T-helper 1 cell treated with Interleukin-12 subunit alpha and Interleukin-12 subunit beta and Interleukin-4 antibody, amounts not matched to agents 30 ng/mL and 1 ng/mL, for 36 hours (primary cell): Measurements from ENCODE around the gene CST9L. TPM values are rescaled to one million over a fixed set of nuclear protein-coding genes. Genes with fewer than 3 reads are reported as not detected.

Experiments
- intact Hi-C: fragments of 100-400 bp; cut with micrococcal nuclease; formaldehyde crosslinking; loops from one replicate; pipeline ENCODE4 v1.15.1; 2024
- total RNA-seq: library from RNA; stranded (reverse); gene quantifications from 2 replicates; pipeline ENCODE4 v1.2.3, GENCODE V29; 2022

The CST9L gene, protein sequence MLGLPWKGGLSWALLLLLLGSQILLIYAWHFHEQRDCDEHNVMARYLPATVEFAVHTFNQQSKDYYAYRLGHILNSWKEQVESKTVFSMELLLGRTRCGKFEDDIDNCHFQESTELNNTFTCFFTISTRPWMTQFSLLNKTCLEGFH
- not detected in 2 replicates for total RNA-seq

GRCh38 chr20:23568320-23568970 lies at the start of gene CST9L:
Gene CST9L, minus strand, starts transcription at chr20:23568484. Its CDS starts 34 bp downstream, at chr20:23568450.
- intact Hi-C loops = no loop called here

DNA sequence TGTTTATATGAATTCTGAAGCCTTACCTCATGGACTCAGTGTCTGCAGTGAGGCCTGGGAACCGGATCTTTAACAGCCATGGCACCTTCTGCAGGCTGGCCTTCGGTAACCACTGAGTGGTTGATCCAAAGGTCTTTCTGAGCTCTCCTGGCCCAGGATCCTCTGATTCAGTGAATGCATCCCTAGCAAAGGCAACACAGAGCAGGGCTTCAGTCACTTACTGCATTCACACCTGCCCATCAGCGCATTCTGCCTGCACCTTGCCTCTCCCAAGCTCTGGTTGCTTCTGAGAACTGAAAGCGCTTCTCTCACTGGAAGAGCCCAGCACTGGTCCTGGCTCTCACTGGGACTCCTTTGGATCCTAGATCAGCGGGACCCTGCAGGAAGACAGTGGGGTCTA lies 45.9 kb upstream of the CST9L start:
- intact Hi-C loops = no loop called here

DNA sequence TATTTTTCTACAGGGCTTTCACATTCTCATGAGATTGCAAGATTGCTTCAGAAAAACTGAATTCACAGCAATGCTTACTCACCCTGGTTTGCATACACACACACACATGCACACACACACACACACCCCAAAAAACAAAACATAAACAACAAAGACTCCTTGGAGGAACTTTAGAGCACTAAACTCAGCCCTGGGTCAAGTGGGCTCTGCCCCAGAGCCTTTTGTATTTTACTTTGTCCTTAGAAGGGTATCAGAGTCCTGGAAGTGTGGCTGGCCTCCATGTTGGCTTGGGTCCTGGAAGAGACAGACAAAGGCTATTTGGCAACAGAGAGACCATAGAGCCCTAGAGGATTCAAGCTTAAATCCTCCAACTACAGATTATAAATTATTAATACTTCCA lies 45.4 kb upstream of the CST9L start:
- intact Hi-C loops = no loop called here

DNA sequence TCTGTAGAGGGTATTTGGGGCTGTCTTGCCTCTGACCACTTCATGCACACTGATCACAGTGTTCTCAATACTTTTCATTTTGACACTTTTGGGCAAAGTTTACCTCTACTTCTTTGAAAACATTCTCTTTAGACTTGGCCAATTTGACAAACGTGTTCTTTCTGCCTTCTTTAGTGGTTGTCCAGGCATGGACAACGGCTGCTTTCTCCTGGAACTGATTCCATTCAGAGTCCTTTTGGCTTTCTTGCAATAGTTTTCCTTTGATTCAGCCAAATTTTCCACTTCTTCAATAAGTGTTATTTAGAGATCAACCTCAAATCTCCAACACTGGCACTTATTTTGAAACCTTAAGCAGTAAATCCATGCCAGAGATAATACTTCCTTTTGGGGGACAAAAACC lies 44.1 kb upstream of the CST9L start:
- intact Hi-C loops = no loop called here

DNA sequence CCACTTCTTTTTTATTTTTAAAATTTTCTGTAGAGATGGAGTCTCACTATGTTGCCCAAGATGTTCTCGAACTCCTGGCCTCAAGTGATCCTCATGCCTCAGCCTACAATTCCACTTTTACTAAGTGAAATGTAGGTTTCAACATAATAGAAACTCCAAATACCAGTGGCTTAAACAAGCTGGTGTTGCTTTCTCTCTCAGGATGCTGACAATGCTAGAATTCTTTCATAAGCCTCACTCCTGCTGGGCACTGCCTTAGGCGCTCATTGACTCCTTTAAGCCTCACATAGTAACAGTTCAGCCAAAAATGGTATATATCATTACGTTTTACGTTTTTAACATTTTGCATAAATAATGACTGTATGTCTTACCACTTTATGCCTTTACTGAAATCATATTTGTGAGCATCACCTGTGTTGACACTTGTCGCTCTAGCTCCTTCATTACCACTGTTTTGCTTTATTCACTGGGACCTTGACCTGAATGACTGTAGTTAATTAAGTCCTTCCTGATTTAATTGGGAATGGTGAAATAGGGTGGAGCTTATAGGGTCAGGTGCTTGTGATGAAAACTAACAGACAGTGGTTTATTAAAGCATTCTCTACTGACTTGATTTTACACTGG lies 41.3 kb upstream of the CST9L start:
- intact Hi-C loops = no loop called here

DNA sequence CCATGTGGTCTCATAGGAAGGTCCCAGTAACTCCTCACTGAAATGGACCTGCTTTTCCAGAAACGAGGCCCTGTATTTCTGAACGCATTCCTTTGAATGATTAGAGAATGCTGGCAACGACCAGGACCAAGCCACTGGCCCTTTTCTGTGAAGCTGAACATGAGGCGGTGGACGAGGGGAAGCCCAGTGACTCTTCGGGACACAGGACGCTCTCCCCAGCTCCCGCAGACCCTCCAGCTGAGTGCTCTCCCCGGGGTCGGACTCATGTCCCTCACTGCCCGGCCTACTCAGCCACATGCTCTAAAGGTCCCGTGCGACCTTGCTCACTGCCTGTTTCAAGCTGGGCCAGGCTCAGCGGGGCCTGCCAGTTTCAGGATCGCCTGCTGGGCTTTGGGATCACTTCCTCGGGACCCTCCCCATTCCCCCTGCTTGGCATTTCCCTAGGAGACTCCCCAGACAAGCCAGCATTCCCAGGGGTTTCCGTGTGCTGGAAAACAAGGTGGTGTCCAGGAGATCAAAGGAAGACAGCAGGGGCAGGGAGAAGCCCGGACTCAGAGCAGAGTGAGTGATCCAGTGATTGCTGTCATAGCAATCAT lies 40.1 kb upstream of the CST9L start:
- intact Hi-C loops = no loop called here

DNA sequence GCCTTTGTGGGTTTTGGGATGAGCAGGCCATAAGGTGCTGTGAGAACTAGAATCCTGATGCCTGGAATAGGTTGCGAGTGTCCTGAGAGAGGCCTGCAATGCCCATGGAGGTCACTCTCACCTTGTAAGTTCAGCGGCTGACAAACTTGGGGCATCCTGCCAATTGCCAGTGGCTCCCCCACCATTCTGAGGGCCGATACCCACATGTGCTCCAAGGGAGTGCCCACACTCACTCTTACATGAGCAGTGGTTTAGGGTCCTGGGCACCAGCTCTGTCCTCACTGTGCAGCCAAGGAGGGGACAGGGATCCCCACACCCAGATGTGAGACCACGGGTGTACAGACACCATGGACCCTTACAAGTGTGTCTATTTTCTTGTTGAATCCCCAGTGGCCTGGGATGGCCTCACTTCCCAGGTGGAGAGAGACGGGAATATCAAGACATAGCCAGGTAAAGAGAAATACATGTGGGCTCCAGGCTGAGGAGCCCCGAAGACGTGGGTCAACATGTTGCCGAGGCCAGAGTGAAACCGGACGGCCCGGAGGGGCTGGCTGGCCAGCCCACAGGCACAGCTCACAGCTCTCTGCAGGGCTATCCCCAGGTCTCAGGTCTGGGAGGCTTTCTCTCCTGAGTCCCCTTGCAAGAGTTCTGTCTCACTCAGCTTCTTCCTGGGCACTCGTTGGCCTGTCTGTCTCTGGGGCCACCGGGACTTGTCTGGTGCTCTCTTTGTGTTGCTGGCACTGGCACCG lies 39.4 kb upstream of the CST9L start:
- intact Hi-C loops = no loop called here

DNA sequence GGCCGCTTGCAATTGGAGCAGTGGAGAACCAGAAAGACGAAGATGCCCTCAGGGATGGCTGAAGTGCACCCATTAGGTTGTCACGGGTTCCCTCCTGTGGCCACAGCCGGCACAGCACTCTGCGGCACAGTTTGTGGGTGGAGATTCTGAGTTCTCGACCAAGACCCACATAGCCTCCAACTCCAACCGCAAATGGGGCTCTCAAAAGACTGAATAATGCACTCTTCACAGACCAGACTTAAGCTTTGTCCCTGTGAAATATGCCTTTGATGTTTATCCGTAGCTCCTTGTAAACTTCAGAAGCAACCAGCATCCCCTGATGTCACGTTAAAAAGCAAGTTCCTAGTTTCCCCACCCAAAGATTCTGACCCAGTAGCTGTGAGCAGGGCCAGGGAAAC lies 38.4 kb upstream of the CST9L start:
- intact Hi-C loops = loop anchor here (1.0 kb wide), 4 partner anchors 164 to 915 kb away; no protein-coding TSS in a partner anchor

DNA sequence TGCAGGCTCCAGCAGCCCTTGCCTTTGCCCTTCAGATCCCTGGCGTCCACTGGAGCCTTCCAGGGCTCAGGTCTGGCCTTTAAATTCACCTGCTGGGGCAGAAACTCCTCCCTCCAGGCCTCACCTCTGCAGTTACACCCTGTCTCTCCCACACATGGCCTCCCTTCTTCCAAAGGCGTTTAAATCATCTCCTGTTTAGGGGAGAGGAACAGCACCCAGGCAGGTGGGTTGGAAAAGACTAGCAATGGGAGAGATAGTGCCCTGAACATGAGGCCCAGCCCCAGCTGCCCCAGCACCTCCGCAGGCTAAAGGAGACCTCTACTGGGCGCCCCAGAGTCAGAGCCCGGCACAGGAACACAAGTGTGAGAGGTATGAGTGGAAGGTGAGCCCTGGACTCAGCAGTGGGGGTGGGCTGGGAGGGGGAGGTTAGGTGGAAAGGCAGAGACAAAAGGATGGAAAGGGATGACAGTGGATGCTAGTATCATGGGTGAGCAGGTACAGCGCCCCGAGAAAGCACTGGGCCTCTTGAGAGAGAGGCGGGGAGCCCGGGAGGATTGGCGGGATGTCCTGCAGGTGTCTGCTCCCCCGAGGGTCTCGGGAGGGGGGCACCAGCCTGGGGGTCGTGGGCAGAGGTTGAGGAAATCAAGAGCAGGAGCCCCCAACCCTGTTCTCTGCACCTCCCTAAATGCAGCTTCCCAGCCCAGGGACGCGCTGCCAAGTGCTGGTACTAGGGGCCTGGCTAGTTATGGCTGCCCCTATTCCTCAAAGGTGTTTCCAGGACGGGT lies 37.8 kb upstream of the CST9L start, which contains the start of gene CST9:
Gene CST9 (minus strand): TSS at position 51 of the 785 bp plus-strand sequence. CDS start 53 bp downstream, outside the sequence.
- intact Hi-C loops = loop anchor here (1.0 kb wide), 4 partner anchors 164 to 915 kb away; no protein-coding TSS in a partner anchor

- intact Hi-C loops = no loop called here
Observed at GRCh38 chr20:23604306-23604705, 36.0 kb upstream of the CST9L start.

GRCh38 chr20:23603321-23603720 lies 35.0 kb upstream of the CST9L start:
- intact Hi-C loops = no loop called here

DNA sequence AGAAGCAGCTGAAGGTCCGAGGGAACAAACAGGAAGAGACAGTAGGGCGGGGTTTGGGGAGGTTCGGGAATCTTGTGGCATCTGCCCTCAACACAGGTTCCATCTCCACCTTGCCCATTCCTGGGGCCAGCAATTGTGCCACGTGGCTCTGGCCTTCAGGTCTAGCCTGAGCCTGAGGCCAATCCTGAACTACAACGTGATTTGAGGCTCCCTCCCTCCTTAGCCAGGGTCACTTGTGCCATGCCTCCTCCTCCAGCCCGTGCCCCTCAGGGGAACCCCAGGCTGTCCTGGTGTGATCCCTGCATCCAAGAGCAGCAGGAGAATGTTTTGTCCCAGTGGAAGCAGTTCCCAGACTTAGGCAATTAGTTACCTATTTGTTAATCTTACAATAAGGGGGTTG lies 34.4 kb upstream of the CST9L start:
- intact Hi-C loops = no loop called here

GRCh38 chr20:23602241-23602640 lies 34.0 kb upstream of the CST9L start:
- intact Hi-C loops = no loop called here

DNA sequence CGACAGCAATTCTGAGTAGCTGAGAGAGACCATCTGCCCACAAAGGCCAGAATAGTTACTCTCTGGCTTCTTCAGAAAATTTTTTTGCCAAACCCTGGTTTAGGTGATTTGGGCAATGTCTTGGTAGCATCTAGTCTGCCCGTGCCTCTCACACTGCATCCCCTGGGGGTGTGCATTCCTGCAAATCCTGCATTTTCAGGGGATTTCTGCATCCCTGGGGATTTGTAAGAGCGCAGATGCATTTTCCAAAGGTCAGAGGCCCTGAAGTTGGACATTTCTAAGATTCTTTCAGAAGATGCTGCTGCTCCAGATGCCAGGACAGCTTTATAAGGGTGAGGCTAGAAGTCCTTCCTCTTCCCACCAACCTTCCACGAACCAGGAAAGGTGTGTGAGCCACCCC lies 33.4 kb upstream of the CST9L start:
- intact Hi-C loops = no loop called here

DNA sequence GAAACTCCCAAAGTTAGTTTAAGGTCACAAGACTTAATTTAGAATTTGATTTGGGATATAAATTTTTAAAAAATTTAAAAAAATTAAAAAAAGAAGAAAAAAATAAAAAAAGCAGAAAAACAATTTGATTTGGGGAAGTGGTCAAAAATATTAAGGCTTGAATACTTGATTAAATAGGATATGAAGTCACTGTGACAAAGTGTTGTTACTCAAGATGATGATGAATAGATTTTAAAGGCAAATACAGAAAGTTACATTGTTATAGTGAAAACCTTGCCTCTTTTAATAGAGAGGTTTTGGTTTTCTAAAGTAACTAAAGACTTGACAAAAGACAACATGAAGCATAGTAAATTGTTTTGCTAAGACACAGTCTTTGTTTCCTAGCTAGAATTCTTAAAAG lies 30.2 kb upstream of the CST9L start:
- intact Hi-C loops = no loop called here

DNA sequence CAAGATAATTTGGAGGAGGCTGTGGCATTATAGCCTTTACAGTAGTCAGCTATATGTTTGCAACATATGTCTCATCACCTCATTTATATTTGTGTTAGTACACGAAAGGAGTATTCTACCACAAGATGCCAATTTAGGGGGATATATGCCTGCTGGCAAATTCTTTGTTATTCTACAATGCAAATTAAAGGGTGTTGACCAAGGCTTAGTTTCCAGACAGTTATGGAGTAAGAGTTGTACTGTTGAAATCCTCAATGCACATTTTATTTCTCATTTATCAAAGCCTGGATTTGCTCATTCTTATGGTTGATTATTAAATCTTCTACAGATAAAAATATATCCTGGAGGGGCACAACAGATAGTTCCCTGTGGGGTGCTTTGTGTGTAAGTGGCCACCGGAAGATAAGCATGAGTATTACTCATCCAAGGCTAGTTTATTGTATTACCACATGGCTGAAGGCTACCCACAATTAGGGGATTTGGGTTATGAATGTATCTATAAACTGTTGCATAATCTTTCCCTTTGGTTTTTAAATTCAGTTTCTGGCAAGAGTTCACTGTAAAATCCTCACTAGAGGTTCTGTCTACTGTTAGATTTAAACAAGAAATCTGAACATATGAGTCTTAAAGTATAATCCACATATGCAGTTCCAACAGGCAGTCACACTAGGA lies 28.4 kb upstream of the CST9L start:
- intact Hi-C loops = no loop called here

DNA sequence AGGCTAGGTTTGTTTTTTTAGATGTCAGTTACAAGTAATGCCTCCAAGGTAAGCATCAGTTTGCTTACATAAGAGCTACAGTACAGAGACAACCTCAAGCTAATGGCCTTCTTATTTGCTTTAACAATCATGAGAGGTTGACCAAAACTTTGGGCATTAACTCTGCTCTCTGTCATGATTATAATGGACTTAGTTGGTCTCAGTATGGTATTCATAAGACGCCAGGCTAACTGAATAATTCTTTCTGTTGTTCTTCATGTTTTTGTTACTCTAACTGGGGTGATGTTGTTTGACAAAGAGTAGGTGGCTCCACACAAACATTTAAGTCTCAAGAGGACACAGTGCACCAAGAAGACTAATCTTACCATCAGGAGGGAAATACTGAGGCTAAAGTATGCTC lies 27.7 kb upstream of the CST9L start:
- intact Hi-C loops = no loop called here

DNA sequence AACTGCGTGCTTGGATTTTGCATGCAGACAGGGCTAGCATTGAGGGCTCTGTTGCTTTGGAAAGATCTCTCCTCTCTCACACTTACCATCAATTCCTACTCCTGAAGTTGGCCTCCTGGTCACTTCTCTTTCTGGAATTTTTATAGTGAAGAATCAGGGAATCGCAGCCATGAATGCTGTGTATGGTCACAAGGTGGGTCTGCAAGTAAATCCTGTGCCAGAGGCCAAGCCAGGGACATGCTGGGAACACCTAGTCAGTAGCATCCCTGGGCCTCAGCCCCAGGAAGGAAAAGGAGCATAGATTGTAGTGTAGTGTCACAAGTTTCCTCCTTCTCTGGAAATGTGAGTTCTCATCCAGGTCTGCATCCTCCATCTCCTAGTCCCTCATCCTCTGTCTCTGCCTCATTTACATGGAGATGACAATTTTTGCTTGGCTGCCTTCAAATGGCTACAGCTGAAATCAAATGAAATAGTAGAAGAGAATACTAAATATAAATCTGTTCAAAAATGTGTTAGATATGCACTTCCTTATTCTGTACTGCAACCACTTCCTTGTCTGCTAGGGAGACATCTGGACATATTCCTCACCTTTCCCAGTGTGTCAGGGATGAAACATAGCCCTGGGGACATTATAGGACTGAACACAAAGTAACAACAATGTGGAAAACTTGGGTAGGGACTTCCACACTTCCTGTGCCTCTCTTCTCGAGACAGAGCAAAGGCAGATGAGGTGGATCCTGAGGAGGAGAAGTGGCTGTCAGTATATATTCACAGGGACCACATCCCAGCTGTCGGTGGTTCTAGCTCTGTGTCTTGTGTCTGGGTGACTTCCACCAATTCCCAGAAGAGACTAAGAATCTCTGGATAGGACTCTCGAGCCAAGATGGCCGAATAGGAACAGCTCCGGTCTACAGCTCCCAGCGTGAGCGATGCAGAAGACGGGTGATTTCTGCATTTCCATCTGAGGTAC lies 20.4 kb upstream of the CST9L start:
- intact Hi-C loops = no loop called here

- intact Hi-C loops = no loop called here
Observed at GRCh38 chr20:23587631-23588030, 19.3 kb upstream of the CST9L start.
